Parathyroid adenoma (tissue), 2 donors: ENCODE results near the gene DACH1.

ENCODE experiments used
- H2AFZ ChIP-seq: fragments of 300-600 bp; sonication (generic); one replicate; pipeline ENCODE4 v1.7.0; 2017; ENCODE audit warnings: antibody characterized with exemption, mild to moderate bottlenecking
- H3K27ac ChIP-seq: fragments of 300-600 bp; sonication (generic); one replicate; pipeline ENCODE4 v1.7.0; 2017
- H3K27me3 ChIP-seq: fragments of 300-600 bp; sonication (generic); one replicate; pipeline ENCODE4 v1.7.0; 2017; ENCODE audit warnings: low read length; ENCODE audit not compliant: control insufficient read depth, insufficient read depth
- H3K36me3 ChIP-seq: fragments of 300-600 bp; sonication (generic); one replicate; pipeline ENCODE4 v1.7.0; 2017; ENCODE audit warnings: low read length; ENCODE audit not compliant: control insufficient read depth, insufficient read depth
- H3K4me1 ChIP-seq: fragments of 300-600 bp; sonication (generic); one replicate; pipeline ENCODE4 v1.7.0; 2017; ENCODE audit warnings: control low read depth
- H3K4me2 ChIP-seq: fragments of 300-600 bp; sonication (generic); one replicate; pipeline ENCODE4 v1.7.0; 2017; ENCODE audit warnings: low read length
- H3K4me3 ChIP-seq: fragments of 300-600 bp; sonication (generic); one replicate; pipeline ENCODE4 v1.7.0; 2017; ENCODE audit warnings: low read depth, low read length
- H3K79me2 ChIP-seq: fragments of 300-600 bp; sonication (generic); one replicate; pipeline ENCODE4 v1.7.0; 2017; ENCODE audit warnings: control low read depth
- H3K9ac ChIP-seq: fragments of 300-600 bp; sonication (generic); one replicate; pipeline ENCODE4 v1.7.0; 2017; ENCODE audit warnings: mild to moderate bottlenecking
- H3K9me3 ChIP-seq: fragments of 300-600 bp; sonication (generic); one replicate; pipeline ENCODE4 v1.7.0; 2017; ENCODE audit warnings: low read length; ENCODE audit not compliant: control insufficient read depth
- CTCF ChIP-seq: fragments of 300-600 bp; sonication (generic); IDR thresholded peaks from one replicate; pipeline ENCODE4 v1.7.0; 2017; ENCODE audit warnings: antibody characterized with exemption, mild to moderate bottlenecking
- donor health status: primary hyperparathyroidism.

Gene DACH1

DNA sequence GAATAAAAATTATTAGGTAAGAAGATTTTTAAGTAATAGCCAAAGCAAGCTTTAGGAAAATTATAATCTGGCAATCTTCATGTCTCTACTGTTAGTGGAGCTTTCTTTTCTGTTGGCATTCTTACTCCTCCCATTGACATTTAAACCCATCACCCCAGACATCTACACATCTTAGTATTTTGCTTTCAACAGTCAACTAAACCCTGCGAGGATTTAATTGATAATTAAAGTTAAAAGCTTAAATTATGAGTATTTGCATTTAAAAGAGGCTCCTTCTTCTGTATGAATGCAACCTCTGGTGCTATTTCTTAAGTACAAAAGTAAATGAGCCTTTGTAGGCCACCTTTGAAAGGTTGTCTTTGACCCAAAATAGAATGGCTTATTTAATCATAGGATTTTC is 148.1 kb downstream of the DACH1 start:
- Histone ChIP-seq H3K9ac (no peak overlapping the region), H3K4me2 (no peak overlapping the region), H3K27ac (no peak overlapping the region), H3K27me3 (no peaks in the 10 kb centered on the region), H3K36me3 (no peaks in the 10 kb centered on the region), H3K9me3 (no peaks in the 10 kb centered on the region), H3K79me2 (no peaks in the 10 kb centered on the region), H3K4me3 (no peak overlapping the region), H2AFZ (no peak overlapping the region), H3K4me1 (no peaks in the 10 kb centered on the region)
- no peak for TF ChIP-seq CTCF

- Histone ChIP-seq H3K4me3 (no peak overlapping the region), H3K4me2 (no peak overlapping the region), H3K9ac (no peak overlapping the region), H3K4me1 (no peaks in the 10 kb centered on the region), H2AFZ (no peak overlapping the region), H3K27me3 (no peaks in the 10 kb centered on the region), H3K36me3 (no peaks in the 10 kb centered on the region), H3K27ac (no peak overlapping the region), H3K79me2 (no peaks in the 10 kb centered on the region), H3K9me3 (no peaks in the 10 kb centered on the region)
- TF ChIP-seq CTCF: no peak
Measured at GRCh38 chr13:71714802-71715375, 152.1 kb downstream of the DACH1 start.

DNA sequence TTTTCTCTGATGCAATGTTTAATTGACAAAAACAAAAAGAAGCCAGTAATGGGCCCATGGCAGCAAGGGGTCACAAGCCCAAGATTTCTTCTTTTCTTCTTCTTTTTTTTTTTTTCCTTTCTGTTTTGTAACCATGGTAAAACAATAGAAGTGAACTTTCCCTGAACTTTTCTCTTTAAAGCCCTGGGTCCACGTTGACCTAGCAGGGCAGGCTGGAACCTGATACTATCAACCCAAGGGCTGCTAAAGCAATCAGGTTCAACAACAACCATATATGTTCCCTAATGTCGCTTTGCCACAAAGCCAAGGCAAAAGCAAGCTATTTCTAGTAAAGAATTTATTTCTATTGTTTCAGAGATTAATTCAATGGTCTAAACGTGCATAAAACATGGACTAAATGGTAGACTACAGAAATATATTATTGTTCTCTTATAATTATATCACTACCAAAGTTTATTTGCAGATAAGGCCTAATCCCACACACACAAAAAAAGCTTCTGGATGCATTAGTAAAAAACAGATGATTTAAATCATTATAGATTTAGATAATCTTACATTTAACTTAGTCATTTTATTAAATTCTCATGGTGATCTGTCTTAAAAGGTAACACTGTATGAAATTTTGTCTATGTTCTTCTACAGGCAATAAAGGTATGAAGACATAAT is 153.9 kb downstream of the DACH1 start:
- H3K36me3 ChIP-seq: no peaks in the 10 kb centered on the region
- no peak overlapping the region for H3K27ac ChIP-seq
- no peak for TF ChIP-seq CTCF
- peak overlapping the region; percentile 28 for H3K4me2 ChIP-seq
- no peak overlapping the region for H2AFZ ChIP-seq
- no peak overlapping the region for H3K9ac ChIP-seq
- H3K27me3 ChIP-seq: no peaks in the 10 kb centered on the region
- no peak overlapping the region for H3K4me3 ChIP-seq
- no peaks in the 10 kb centered on the region for H3K79me2 ChIP-seq
- H3K4me1 ChIP-seq: no peaks in the 10 kb centered on the region
- H3K9me3 ChIP-seq: no peaks in the 10 kb centered on the region

DNA sequence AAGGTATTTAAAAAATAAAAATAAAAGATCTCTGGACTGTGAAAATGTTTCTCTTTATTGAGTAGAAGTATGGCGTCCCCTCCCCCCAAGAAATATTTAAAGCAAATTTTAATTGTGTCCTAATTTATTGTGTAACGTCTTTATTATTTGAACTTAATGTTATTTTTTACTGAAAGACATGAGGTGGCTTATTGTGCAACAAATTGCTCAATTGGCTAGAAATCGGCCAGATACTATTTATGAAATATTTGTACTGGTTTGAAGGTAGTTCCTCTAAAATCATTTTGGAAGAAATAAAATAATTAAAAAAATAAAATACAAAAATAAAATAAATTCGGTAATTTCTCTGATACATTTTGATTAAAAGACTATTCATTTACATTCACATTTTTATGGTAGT is 162.3 kb downstream of the DACH1 start:
- H3K79me2 ChIP-seq: no peaks in the 10 kb centered on the region
- H3K27me3 ChIP-seq: no peaks in the 10 kb centered on the region
- no peak overlapping the region for H3K4me2 ChIP-seq
- no peak overlapping the region for H3K4me3 ChIP-seq
- H3K4me1 ChIP-seq: no peaks in the 10 kb centered on the region
- no peak overlapping the region for H3K9ac ChIP-seq
- no peaks in the 10 kb centered on the region for H3K9me3 ChIP-seq
- no peaks in the 10 kb centered on the region for H3K36me3 ChIP-seq
- TF ChIP-seq CTCF: no peak
- no peak overlapping the region for H3K27ac ChIP-seq
- H2AFZ ChIP-seq: no peak overlapping the region

- H3K36me3 ChIP-seq: no peaks in the 10 kb centered on the region
- no peak overlapping the region for H3K27ac ChIP-seq
- no peak overlapping the region for H3K4me2 ChIP-seq
- H3K27me3 ChIP-seq: no peaks in the 10 kb centered on the region
- no peaks in the 10 kb centered on the region for H3K9me3 ChIP-seq
- no peak overlapping the region for H2AFZ ChIP-seq
- no peak for TF ChIP-seq CTCF
- no peak overlapping the region for H3K4me3 ChIP-seq
- H3K4me1 ChIP-seq: no peaks in the 10 kb centered on the region
- H3K9ac ChIP-seq: no peak overlapping the region
- H3K79me2 ChIP-seq: no peaks in the 10 kb centered on the region
Measured at GRCh38 chr13:71703138-71703537, 163.9 kb downstream of the DACH1 start.
